ENCODE results near the gene CDT1.
"Not testable (repeated sequence)": the region's sequence is repeated elsewhere in the genome, so short reads cannot be mapped to it uniquely, and the experiment has no call there.

Gene CDT1

DNA sequence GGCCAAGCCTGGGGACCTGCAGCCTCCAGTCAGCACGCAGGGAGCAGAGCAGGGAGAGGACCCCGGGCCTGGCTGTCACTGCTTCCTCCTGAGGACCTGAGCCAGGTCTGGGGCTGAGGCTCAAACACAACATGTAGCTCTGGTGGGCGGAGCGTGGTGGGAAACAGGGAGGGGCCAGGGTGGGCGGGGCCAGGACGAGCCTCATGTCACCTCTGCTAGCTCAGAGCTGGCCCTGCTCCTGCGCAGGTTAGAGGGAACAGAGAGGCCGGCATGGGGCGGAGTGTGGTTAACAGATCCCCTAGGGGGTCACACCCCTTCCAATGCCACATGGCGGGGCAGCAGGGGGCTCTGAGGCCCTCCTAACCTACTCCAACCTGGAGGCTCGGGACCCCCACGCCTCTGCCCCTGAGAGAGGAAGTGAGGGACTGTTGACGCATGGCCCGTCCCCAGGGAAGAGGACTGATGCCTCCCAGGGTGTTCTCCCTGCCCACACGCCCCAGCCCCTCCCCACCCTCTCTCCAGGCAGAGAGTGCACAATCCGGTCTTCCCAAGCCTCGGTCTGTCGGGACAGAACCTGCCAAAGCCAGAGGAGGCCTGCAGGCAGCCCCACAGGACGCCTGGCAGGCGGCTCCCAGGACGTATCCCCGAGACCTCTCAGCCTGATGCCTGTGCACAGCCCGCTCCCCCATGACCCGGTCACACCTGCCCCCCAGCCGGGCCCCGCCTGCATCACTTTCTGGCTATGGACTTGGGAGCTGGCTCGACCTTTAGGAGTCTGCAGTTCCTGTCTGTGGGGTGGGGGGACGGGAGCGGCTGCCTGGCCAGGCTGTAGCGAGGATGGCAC lies 33.8 kb upstream of the CDT1 start:
- DNase-seq = peak; percentile 65

DNA sequence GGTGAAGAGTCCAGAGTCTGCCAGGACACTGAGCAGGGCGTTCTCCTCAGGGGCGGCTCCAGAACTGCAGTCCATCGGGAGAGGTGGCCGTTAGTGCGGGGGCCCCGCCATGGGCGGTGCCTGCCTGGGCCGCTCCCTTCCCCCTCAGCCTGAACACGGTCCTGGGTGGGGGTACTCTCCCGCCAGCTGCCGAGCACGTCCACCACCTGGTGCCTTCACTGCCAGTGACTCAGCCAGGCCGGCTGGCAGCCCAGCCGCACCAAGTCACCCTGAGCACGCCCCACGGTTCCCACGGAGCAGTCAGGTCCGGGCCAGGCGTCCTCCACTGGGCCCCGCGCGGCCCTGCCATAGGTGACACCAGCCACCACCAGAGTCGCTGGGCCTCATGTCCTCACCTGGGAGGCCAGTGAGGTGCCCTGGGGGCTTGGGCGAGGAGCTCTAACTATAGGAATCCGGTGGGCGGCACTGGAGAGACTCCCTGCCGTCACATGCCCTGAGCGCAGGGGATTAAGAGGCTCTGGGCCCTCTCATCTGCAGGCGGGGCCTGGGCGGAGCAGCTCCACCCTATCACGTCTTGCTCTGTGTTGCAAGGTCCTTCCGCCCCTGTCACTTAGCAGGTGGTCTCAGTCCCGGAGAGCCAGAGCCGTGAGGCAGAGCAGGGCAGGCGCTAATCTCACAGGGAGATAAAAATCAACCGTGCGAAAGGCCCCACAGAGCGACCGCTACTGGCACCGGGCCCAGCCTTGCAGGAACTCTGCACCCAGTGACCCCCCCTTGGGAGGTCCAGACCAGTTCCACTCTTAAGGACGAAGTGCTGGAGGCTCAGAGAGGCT lies 32.9 kb upstream of the CDT1 start:
- peak; percentile 36 for DNase-seq

DNA sequence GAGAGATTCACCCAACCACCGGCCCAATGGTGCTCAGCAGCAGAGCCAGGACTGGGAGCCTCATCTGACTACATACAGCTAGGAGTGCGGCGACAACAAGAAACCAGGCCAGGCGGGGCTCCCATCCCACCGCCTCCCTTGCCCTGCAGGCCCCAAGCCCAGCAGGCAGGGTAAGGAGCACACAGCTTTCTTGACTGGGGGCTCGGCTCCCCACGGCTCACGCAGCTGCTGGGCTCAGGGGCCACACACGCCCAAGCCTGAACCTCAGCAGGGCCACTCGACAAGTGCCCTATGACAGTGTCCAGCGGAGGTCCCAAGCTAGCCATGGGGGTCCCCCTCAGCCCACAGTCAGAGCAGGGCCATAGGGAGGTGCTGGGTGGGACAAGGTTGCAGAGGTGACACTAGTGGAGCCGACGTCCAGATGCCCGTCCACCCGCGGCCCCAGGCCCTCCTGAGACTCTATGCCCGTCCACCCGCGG lies 32.3 kb upstream of the CDT1 start:
- no peak for DNase-seq

DNA sequence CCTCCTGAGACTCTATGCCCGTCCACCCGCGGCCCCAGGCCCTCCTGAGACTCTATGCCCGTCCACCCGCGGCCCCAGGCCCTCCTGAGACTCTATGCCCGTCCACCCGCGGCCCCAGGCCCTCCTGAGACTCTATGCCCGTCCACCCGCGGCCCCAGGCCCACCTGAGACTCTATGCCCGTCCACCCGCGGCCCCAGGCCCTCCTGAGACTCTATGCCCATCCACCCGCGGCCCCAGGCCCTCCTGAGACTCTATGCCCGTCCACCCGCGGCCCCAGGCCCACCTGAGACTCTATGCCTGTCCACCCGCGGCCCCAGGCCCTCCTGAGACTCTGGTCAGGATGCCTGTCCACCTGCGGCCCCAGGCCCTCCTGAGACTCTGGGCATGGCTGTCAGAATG lies 31.8 kb upstream of the CDT1 start:
- not testable (repeated sequence) for DNase-seq

DNA sequence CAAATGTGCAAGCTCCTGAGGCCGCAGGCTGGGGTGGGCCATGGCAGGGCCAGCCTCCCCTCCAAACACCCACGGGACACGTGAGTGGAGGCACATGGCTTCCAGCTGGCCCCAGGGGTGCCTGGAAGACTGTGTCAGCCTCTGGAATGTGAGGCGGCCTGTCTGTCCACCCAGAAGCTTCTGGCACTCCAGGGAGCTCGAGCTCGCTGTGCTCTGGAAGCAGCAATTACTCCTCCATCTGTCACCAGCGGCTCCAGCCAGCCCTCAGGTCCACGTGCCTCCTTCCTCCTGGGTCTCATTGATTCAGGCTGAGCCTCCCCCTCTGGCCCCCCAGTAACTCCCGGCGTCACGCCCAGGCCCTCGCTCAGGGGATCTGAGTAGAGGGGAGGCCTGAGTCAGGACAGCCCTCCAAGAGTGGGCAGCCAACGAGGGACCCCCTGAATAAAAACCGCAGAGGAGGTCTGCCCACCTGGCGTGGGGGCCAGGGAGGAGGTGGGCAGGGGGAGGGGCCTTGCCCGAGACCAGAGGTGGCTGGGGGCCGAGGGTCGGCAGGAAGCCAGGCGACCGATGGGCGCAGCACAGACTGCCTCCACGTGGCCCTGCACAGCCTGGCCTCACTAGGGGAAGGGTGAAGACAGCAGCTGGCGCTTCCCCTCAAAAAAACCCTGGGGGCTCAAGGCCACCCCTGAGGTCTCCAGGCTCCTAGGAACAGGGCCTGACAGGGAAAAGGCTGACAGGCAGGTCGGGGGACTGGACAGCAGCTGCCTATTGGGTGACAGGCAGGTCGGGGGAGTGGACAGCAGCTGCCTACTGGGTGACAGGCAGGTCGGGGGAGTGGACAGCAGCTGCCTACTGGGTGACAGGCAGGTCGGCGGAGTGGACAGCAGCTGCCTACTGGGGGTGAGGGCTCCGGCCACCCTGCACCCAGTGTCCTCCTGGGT lies 30.4 kb upstream of the CDT1 start:
- DNase-seq = no peak

DNA sequence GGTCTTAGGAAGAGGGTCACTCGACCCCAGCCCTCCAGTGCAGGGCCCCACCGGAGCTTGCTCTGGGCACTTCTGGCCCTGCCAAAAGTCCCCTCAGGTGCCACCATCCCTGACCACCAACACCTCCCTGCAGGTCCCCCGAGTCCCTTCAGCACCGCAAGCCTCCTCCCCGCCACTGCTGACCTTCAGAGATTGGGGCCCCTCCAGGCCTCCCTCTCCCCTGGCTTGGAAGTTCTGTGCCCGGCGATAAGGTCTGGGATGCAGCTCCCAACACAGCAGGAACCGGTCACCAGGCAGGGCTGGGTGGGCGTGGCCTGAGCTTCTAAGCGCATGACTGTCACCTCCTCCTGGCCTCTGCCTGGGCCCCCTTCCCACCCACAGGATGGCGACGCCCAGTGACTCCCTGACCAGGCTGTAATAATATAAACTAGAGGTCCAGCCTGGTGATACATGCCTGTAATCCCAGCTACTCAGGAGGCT lies 29.7 kb upstream of the CDT1 start:
- no peak for DNase-seq

DNA sequence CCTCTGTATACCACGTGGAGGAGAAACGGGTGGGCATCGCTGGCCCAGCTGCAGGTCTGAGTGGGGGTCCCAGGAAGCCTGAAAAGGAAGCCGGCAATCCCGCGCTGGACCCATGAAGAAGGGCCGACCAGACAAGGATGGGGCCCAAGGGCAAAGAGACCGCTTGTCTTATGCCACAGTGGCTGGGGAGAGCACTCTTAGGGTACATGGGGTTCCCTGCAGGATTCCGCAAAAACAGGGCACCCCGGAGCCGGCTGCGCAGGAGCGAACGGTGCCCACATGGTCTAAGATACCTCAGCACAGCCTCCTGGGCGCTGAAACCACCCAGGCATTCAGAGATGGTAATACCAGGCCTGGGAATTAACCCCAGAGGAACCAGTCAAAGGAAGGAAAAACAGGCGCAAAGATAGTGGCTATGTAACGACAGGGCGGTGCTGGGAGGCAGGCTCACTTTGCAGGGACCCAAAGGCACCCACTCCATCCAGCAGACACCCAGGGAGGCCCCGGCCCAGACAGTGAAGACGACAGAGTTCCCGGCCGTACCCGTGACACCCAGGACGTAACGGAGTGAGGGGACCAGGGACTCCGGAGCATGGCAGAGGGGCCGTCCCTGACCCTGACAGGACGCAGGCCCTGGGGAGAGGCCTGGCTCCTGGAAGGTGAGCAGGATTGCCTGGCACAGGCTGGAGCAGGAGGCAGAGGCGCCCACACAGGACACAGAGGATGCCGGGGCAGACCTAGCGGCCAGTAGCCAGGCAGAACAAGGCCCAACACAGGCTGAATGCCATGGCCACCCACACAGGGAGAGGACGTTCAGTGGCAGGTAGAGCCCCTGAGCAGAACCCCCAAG lies 28.8 kb upstream of the CDT1 start:
- no peak for DNase-seq

DNA sequence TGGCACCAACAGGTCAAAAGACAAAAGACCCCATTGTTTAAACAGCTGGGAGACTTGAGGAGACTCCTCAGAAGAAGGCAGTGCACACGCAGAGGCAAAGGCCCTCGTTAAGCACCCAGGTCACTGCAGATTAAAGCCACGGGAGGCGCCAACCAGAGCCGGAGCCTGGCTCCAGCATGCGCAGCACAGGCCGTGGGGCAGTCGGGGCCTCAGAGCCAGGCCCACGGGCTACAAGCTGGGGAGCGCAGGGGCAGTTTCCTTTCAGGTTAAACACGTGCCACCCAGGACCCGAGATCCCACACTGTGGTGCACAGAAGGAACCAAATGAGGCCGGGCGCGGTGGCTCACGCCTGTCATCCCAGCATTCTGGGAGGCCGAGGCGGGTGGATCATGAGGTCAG lies 27.8 kb upstream of the CDT1 start:
- DNase-seq = no peak

DNA sequence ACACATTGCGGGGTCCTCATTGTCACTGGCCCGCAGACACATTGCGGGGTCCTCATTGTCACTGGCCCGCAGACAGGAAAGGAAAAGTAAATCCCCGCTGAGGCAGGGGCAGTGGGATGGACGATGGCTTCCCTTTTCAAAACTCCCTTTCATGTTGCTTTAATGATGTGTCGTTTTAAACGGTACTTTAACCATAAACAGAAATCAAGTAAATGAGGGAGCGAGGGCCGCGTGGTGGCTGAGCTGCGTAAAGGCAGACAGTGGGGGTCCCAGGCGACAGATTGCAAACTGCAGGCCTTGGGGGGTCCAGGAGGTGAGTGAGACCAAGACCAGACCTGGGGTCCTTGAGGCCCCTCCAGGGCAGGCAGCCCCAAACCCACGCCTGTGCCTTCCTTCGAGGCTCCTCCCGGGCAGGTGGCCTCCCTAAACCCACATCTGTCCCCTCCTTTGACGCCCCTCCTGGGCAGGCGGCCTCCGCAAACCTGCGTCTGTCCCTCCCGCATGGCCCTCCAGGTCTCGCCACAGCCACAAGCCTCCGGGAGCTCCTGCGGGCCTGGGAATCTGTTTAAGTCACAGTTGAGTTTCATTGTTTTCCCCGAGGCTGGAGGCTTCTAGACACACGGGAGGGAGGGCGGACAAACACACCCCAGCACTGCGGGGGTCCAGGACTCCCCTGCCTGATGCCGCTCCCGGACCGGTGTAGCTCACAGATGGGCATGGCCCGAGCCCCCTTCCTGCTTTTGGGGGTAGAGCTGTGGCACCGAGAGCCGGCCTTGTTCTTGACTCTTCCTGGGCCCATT lies 25.9 kb upstream of the CDT1 start:
- DNase-seq = no peak

DNA sequence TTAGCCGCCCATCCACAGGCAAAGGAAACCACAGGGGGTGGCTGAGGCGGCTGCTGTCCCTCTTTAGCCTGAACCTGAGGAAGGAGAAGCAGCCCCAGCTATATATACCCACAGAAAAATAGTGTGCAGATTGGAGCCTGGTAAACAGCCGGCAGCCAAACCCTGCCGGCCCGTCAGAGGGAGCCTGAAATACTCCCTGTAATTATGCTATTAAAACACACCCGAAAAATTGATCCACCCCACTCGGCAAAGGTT lies 25.4 kb upstream of the CDT1 start:
- DNase-seq = no peak

DNA sequence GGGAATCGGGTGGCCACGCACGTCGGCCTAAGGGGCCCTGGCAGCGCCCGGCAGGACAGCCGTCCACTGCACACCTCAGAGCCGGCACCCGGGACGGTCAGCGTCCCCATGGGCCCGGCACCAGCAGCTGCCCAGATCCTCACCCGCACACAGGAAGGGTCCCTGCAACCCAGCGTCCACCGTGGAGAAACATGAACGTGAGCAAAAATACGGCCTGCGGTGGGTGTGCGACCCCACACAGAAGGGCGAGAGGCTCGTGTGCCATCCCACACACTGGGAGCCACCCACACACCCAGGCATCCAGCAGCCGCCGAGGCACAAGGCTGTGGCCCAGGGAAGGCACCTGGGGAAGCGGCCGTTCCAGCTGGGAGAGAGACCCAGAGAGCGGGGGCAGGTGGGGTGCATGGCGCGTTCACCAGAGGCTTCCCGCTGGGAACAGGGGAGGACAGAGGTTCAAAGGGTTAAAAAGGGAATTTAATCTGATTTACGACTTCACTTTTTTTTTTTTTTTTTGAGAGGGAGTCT lies 25.0 kb upstream of the CDT1 start:
- DNase-seq = no peak

DNA sequence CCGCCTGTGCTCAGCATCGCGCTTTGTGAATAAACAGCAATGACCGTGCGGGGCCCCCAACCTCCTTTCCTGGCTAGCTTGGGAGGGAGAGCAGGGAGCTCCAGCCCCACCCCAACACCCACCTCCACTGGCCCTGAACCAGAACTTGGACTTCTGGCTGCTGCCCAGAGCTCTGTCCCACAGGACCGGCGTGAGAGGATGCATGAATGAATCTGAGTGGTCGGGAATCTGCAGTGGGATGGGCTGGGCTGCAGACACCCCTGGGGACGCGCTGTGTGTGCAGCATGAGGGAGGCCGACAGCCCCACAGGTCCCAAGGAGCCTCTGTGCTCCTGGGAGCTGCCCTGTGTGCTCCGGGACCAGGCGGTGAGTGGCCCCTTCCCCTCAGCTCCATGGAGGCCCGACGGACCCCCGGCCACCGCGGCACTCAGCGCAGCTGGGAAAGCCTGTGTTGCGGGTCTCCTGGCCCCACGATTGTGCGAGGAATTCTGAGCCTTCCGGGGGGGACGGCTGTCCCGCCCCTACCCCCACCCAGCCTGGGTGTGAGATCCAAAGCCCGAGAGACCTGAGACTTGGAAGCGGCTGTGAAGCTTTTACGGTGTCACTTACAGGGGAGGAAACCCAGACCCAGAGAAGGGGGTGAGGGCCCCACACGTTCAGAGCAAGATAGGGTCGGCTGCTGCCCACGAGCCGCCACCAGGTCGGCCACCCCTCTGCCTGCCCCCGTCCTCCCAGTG lies 24.0 kb upstream of the CDT1 start:
- DNase-seq = no peak

DNA sequence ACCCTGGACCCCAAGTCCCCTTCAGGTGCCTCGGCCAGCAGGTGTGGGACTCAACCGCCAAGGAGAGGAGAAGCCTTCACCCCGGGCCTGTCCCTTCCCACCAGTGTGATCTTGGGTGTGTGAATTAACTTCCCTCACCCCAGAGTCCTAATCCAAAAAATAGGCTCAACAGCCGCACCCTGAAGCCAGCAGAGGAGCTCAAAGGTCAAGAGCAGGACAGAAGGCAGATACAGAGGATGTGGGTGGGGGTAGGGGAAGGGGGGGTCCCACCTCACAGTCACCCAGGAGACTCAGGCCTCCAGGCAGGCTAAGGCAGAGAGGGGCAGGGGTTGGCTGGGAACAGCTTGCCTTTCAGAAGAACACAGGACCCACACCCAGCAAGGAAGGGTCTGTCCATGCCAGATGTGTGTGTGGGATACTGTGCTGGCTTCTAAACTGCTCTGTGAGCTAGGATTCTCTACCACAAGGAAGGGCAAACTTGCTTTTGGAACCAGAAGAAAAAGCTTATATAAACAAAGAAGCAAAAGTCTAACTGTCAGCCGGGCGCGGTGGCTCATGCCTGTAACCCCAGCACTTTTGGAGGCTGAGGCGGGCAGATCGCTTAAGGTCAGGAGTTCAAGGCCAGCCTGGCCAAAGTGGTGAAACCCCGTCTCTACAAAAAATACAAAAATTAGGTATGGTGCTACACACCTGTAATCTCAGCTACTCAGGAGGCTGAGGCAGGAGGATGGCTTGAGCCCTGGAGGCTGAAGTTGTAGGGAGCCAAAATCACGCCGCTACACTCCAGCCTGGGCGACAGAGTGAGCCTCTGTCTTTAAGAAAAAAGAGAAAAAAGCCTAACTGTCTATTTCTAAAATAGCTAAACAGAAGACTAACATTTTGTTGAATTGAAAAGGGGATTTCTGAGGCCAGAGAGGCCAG lies 23.2 kb upstream of the CDT1 start:
- no peak for DNase-seq

DNA sequence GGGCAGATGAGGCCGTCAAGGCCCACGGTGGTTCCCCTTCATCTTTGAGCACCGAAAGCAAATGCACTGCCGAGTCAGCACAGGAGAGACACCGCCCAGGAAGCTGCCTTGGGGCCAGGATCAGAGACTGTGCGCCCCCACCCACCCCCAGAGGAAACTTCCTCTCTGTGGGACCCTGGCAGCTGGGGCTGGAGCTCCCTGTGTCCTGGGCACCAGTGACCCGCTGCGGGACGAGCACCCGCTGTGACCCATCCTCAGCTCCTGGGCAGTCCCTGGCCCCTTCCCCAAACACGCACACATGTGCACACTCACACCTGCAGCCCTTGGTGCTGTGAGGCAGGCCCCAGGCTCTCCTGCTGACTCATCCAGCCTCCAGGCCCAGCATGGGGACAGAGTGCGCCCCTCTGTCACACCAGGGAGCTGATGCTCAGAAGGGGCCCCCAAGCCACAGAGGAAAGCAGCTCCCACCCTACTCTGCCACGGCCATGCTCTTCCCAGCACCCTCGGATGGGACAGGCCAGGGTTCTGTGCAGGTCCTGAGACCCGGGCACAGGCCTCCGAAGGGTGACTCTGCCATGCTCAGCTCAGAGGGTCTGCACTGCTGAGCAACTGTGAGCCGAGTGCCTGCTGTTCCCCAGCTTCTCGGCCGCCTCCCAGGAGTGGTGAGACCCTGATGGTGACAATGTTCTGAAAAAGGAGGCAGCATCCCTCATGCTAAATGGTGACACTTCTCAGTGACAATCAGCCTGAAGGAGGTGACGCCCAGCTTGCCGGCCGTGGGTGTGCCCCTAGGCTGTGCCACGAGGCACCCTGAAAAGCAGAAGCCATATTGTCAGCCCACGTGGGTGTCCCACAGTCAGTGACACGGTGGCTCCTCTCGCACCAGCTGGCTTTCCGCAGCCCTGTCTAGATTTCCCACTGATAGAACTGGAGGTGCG lies 22.2 kb upstream of the CDT1 start:
- no peak for DNase-seq

DNA sequence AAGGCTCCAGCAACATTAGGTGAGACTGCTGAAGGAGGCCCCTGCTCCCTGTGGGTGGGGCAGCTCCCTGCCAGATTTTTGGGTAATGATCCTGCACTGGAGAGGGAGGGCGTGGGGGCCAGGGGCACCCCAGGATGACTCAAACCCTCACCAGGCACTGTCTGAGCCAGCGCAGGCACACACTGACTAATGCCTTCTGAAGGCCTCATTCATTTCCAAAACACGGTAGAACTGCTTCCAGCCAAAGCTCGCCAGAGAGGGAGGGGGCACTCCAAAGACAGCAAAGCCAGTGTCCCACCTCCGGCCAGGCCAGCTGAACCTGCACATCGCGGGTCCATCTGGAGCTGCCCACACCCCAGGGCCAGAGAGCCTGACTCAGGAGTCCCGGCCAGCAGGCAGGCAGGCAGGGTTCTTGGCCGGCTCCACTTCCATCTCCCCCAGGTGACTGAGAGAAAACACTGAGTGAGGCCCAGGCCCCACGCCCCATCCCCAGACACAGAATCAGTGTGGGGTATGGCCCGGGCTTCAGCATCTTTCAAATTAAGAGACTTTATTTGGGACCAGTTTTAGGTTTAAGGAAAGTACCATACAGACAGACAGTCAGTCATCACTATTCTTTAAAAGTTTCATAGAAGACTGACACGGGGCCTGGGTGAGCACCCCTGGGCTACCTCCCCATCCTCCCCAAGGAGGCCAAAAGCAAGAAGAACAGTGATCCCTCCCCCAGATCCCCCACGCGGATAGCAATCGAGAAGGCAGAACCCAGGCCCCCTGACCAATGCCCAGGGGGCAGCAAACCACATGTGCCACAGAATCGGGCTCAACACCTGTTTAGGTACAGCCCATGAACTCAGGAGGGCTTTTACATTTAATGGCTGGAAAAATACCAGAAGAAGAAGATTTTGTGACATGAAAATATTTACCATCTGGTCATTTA lies 20.9 kb upstream of the CDT1 start:
- no peak for DNase-seq

DNA sequence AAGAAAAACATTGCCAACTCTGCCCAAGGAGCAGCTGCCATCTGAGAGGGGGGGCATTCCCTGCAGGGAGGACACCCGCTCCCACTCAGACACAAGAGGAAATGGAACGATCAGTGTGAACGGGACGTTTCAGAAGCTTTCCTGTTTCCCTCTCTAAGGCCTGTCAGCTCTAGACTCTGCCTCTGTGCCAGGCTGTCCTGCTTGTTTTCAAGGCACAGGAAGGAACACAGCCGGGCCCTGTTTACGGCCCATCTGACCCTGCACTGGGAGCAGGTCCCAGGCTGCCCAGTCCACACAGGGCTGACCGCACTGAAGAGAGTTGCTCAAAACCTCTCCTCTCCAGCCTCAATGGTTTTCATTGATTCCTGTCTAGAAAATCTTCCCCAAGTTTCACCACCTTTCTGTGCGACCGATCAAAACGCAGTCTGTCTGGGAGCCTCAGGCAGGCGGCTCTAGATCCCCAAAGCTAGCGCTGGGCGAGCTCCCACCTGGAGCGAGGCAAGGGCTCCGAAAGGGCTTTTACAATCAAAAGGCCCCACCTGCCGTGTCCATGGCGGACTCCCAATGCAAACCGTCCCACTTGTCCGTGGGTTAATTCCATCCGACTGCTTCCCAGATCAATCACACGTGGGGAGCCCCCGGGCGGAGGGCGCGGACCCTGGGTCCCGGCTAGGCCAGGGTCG lies 20.1 kb upstream of the CDT1 start:
- no peak for DNase-seq
